SK-N-SH treated with all-trans-retinoic acid at 6 μM for 48 hours (cell line): ENCODE data around the gene CFAP57.
A peak's percentile ranks its signal among the peaks of the same experiment; 100 is the strongest.

Source experiments
- ATAC-seq: fragments of 200-7000 bp; cut with Tn5 transposase; 3 replicates; pipeline ENCODE4 v1.9.1; 2020; ENCODE audit warnings: mild to moderate bottlenecking, moderate library complexity
- ARNTL ChIP-seq: fragments of 450-650 bp; formaldehyde crosslinking; IDR thresholded peaks from 2 replicates; pipeline ENCODE4 v1.5.0; 2020; ENCODE audit warnings: low read depth, mild to moderate bottlenecking, moderate library complexity, borderline replicate concordance
- BACH2 ChIP-seq: fragments of 250-450 bp; sonication (Bioruptor Pico); IDR thresholded peaks from 2 replicates; pipeline ENCODE4 v1.9.0; 2021; ENCODE audit warnings: mild to moderate bottlenecking, borderline replicate concordance
- CREB5 ChIP-seq: fragments of 250-450 bp; sonication (Bioruptor Pico); IDR thresholded peaks from 2 replicates; pipeline ENCODE4 v1.5.1; 2020; ENCODE audit warnings: low read depth, mild to moderate bottlenecking, moderate library complexity
- CSDC2 ChIP-seq: fragments of 250-450 bp; sonication (Bioruptor Pico); IDR thresholded peaks from 2 replicates; pipeline ENCODE4 v1.5.0; 2020; ENCODE audit warnings: mild to moderate bottlenecking, moderate library complexity
- ESRRG ChIP-seq: fragments of 250-450 bp; sonication (Bioruptor Pico); IDR thresholded peaks from 2 replicates; pipeline ENCODE4 v1.6.1; 2021; ENCODE audit warnings: mild to moderate bottlenecking
- GLIS3 ChIP-seq: fragments of 250-450 bp; sonication (Bioruptor Pico); IDR thresholded peaks from 2 replicates; pipeline ENCODE4 v1.5.0; 2020; ENCODE audit warnings: mild to moderate bottlenecking, moderate library complexity
- ISL1 ChIP-seq: fragments of 250-450 bp; sonication (Bioruptor Pico); IDR thresholded peaks from 2 replicates; pipeline ENCODE4 v2.1.2; 2022; ENCODE audit warnings: mild to moderate bottlenecking, moderate library complexity
- OSR1 ChIP-seq: fragments of 250-450 bp; sonication (Bioruptor Pico); IDR thresholded peaks from 2 replicates; pipeline ENCODE4 v1.8.0; 2022; ENCODE audit warnings: moderate library complexity, mild to moderate bottlenecking, inconsistent platforms
- POU6F1 ChIP-seq: fragments of 250-450 bp; sonication (Bioruptor Pico); IDR thresholded peaks from 2 replicates; pipeline ENCODE4 v1.8.0; 2021; ENCODE audit warnings: low read depth, mild to moderate bottlenecking, moderate library complexity, borderline replicate concordance
- PPARA ChIP-seq: fragments of 250-450 bp; sonication (Bioruptor Pico); IDR thresholded peaks from 2 replicates; pipeline ENCODE4 v1.5.0; 2020; ENCODE audit warnings: mild to moderate bottlenecking, borderline replicate concordance
- RARB ChIP-seq: fragments of 250-450 bp; sonication (Bioruptor Pico); IDR thresholded peaks from 2 replicates; pipeline ENCODE4 v1.8.0; 2021; ENCODE audit warnings: mild to moderate bottlenecking, moderate library complexity
- SNAI2 ChIP-seq: fragments of 250-450 bp; sonication (Bioruptor Pico); IDR thresholded peaks from 2 replicates; pipeline ENCODE4 v1.5.0; 2020; ENCODE audit warnings: mild to moderate bottlenecking, moderate library complexity
- TCF4 ChIP-seq: fragments of 250-450 bp; sonication (Bioruptor Pico); IDR thresholded peaks from 2 replicates; pipeline ENCODE4 v1.8.0; 2021; ENCODE audit warnings: mild to moderate bottlenecking, moderate library complexity, borderline replicate concordance
- TOX ChIP-seq: fragments of 250-450 bp; sonication (Bioruptor Pico); IDR thresholded peaks from 2 replicates; pipeline ENCODE4 v1.8.0; 2021; ENCODE audit warnings: mild to moderate bottlenecking, moderate library complexity, borderline replicate concordance
- ZC3H10 ChIP-seq: fragments of 250-450 bp; sonication (Bioruptor Pico); IDR thresholded peaks from 2 replicates; pipeline ENCODE4 v1.5.1; 2021; ENCODE audit warnings: mild to moderate bottlenecking, moderate library complexity
- ZFP3 ChIP-seq: fragments of 250-450 bp; sonication (Bioruptor Pico); IDR thresholded peaks from 2 replicates; pipeline ENCODE4 v1.5.0; 2020; ENCODE audit warnings: mild to moderate bottlenecking, moderate library complexity
- ZFP30 ChIP-seq: fragments of 450-650 bp; formaldehyde crosslinking; IDR thresholded peaks from 2 replicates; pipeline ENCODE4 v1.5.0; 2022; ENCODE audit warnings: mild to moderate bottlenecking, moderate library complexity
- ZNF565 ChIP-seq: fragments of 450-650 bp; formaldehyde crosslinking; conservative IDR thresholded peaks from 2 replicates; pipeline ENCODE4 v1.5.0; 2020; ENCODE audit warnings: low read depth, mild to moderate bottlenecking, moderate library complexity
- ZNF70 ChIP-seq: fragments of 450-650 bp; formaldehyde crosslinking; IDR thresholded peaks from 2 replicates; pipeline ENCODE4 v1.5.0; 2020; ENCODE audit warnings: mild to moderate bottlenecking, moderate library complexity
- ZNF8 ChIP-seq: fragments of 450-650 bp; formaldehyde crosslinking; IDR thresholded peaks from 2 replicates; pipeline ENCODE4 v1.5.0; 2020; ENCODE audit warnings: mild to moderate bottlenecking, moderate library complexity
- TF ChIP-seq, protein P1 (sequence below): fragments of 250-450 bp; sonication (Bioruptor Pico); IDR thresholded peaks from 2 replicates; pipeline ENCODE4 v1.8.0; 2020; ENCODE audit warnings: mild to moderate bottlenecking, moderate library complexity, borderline replicate concordance
- TF ChIP-seq, protein P2 (sequence below): fragments of 250-450 bp; sonication (Bioruptor Pico); IDR thresholded peaks from 2 replicates; pipeline ENCODE4 v1.5.1; 2021; ENCODE audit warnings: mild to moderate bottlenecking, moderate library complexity

Gene CFAP57

GRCh38 chr1:43204394-43204793, 32.3 kb downstream of the CFAP57 start (continued):
- TF ChIP-seq ZC3H10 (CRISPR knock-in tag) (no peak), ZFP30 (no peak), BACH2 (CRISPR knock-in tag) (no peak), SNAI2 (CRISPR knock-in tag) (no peak), ESRRG (CRISPR knock-in tag) (no peak), ISL1 (CRISPR knock-in tag) (no peak), OSR1 (CRISPR knock-in tag) (no peak)
- TF ChIP-seq, protein P1, sequence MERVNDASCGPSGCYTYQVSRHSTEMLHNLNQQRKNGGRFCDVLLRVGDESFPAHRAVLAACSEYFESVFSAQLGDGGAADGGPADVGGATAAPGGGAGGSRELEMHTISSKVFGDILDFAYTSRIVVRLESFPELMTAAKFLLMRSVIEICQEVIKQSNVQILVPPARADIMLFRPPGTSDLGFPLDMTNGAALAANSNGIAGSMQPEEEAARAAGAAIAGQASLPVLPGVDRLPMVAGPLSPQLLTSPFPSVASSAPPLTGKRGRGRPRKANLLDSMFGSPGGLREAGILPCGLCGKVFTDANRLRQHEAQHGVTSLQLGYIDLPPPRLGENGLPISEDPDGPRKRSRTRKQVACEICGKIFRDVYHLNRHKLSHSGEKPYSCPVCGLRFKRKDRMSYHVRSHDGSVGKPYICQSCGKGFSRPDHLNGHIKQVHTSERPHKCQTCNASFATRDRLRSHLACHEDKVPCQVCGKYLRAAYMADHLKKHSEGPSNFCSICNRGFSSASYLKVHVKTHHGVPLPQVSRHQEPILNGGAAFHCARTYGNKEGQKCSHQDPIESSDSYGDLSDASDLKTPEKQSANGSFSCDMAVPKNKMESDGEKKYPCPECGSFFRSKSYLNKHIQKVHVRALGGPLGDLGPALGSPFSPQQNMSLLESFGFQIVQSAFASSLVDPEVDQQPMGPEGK = no peak

DNA sequence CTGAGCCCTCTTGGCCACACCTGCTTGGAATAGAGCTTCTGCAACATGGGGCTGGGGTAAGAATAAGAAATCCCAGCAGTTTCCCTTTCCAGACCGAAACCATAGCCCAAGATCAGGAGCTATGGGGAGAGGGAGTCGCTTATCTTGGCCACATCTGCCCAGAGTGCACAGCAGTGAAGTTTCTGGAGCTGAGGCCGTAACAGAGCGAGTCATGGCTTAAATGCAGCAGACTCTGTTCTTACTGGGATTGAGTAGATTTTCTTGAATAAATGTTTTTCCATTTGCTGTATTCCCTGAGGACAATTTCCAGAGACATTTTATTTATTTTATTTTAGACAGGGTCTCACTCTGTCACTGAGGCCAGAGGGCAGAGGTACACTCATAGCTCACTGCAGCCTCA, 33.5 kb downstream of the CFAP57 start:
- TF ChIP-seq ESRRG (CRISPR knock-in tag) (no peak), ZNF8 (CRISPR knock-in tag) (no peak)
- TF ChIP-seq, protein P1 = no peak
- peak; percentile 7; the same call in 1 of the 3 replicates for ATAC-seq

GRCh38 chr1:43206600-43207228, 34.6 kb downstream of the CFAP57 start:
- ATAC-seq = peak; percentile 99
- TF ChIP-seq ISL1 (CRISPR knock-in tag) (peak; percentile 46; the same call in 1 of the 2 replicates), CSDC2 (CRISPR knock-in tag) (no peak), ARNTL (no peak), RARB (CRISPR knock-in tag) (no peak), CREB5 (CRISPR knock-in tag) (peak; percentile 94), ZFP3 (CRISPR knock-in tag) (no peak)
- TF ChIP-seq, protein P1 = 0 out of 2 replicates have a peak, but pooled peaks have one; percentile 13
- TF ChIP-seq, protein P2, sequence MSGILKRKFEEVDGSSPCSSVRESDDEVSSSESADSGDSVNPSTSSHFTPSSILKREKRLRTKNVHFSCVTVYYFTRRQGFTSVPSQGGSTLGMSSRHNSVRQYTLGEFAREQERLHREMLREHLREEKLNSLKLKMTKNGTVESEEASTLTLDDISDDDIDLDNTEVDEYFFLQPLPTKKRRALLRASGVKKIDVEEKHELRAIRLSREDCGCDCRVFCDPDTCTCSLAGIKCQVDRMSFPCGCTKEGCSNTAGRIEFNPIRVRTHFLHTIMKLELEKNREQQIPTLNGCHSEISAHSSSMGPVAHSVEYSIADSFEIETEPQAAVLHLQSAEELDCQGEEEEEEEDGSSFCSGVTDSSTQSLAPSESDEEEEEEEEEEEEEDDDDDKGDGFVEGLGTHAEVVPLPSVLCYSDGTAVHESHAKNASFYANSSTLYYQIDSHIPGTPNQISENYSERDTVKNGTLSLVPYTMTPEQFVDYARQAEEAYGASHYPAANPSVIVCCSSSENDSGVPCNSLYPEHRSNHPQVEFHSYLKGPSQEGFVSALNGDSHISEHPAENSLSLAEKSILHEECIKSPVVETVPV (CRISPR knock-in tag) = no peak

DNA sequence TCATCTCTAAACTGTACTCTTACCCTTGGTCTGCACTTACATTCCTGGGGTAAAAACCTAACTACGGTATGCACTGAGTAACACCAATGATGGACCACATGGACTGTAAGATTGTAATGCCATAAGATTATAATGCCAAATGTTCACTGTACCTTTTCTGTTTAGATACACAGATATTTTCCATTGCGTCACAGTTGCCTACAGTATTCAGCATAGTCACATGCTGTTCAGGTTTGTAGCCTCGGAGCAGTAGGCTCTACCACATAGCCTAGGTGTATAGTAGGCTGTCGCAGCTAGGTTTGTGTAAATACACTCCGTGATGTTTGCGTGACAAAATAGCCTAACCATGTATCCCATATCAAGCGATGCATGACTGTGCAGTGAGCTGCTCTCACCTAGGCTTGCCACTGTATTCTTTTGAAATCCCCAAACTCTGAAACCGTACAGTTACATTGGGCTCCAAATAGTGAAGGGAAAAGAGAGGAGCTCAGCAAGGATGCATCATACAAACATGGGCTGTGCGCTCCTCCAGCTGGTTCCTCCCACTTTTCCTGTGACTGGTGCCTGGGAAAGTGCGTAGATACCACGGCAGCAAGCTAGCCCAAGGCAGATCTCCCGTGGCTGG, 35.2 kb downstream of the CFAP57 start:
- no peak for ATAC-seq
- TF ChIP-seq ZFP30 (no peak), ISL1 (CRISPR knock-in tag) (no peak), ZFP3 (CRISPR knock-in tag) (no peak), ZC3H10 (CRISPR knock-in tag) (no peak), TOX (no peak), ZNF70 (CRISPR knock-in tag) (no peak), TCF4 (no peak), ZNF565 (CRISPR knock-in tag) (no peak), CSDC2 (CRISPR knock-in tag) (no peak), PPARA (no peak), SNAI2 (CRISPR knock-in tag) (no peak), POU6F1 (no peak), BACH2 (CRISPR knock-in tag) (no peak), GLIS3 (no peak)
- TF ChIP-seq, protein P2 (CRISPR knock-in tag) = no peak
